Spinal cord (tissue), 10 donors: Measurements from ENCODE around the gene VWF. TPM values are rescaled to one million over a fixed set of nuclear protein-coding genes. Genes with fewer than 3 reads are reported as not detected.

Experiments used
- DNase-seq, 6 donors: peaks; one replicate each; pipeline versions ENCODE4 v3.0.0 to v3.0.0-alpha.2; 2013 to 2015; ENCODE audit warnings: low spot score in 6 of 6, low read depth in 4 of 6
- H3K27ac ChIP-seq: one replicate; pipeline ENCODE4 v1.5.1; 2013; ENCODE audit warnings: low read depth, low read length, control low read depth
- H3K27me3 ChIP-seq: one replicate; pipeline ENCODE4 v1.6.1; 2013; ENCODE audit warnings: low read length; ENCODE audit not compliant: control insufficient read depth, insufficient read depth
- H3K36me3 ChIP-seq: one replicate; pipeline ENCODE4 v1.6.1; 2013; ENCODE audit warnings: low read length; ENCODE audit not compliant: control insufficient read depth, insufficient read depth
- H3K4me1 ChIP-seq: one replicate; pipeline ENCODE4 v1.6.1; 2013; ENCODE audit warnings: low read length; ENCODE audit not compliant: control insufficient read depth, insufficient read depth
- H3K4me3 ChIP-seq: one replicate; pipeline ENCODE4 v1.5.1; 2013; ENCODE audit warnings: low read depth, low read length, control low read depth
- H3K9me3 ChIP-seq: one replicate; pipeline ENCODE4 v1.6.1; 2013; ENCODE audit warnings: low read length; ENCODE audit not compliant: control insufficient read depth, insufficient read depth
- WGBS: methylation state at CpG from one replicate; pipeline ENCODE4 v1.1.5; 2013; ENCODE audit warnings: missing lambda C conversion rate; ENCODE audit not compliant: insufficient coverage; 5-methylcytosine and 5-hydroxymethylcytosine counted together
- polyA plus RNA-seq, 2 donors: library from polyadenylated mRNA; unstranded; fragments of 120-200 nt; gene quantifications; one replicate each; pipeline ENCODE4 v1.2.1, GENCODE V29; 2013; ENCODE audit not compliant: insufficient read length in 2 of 2
- total RNA-seq, 2 donors: library from RNA; depleted of rRNA in 1 of 2; stranded (reverse); fragments of 120-200 nt in 1 of 2; fragments of >200 nt in 1 of 2; gene quantifications; one replicate each; pipeline versions ENCODE4 v1.2.3 to v1.2.4, GENCODE V29; 2013 to 2014
- donor health status: healthy.

Gene VWF
- total and polyA plus RNA-seq, 4 donors, result 34.3 to 76.6 (median 37.5) TPM

DNA sequence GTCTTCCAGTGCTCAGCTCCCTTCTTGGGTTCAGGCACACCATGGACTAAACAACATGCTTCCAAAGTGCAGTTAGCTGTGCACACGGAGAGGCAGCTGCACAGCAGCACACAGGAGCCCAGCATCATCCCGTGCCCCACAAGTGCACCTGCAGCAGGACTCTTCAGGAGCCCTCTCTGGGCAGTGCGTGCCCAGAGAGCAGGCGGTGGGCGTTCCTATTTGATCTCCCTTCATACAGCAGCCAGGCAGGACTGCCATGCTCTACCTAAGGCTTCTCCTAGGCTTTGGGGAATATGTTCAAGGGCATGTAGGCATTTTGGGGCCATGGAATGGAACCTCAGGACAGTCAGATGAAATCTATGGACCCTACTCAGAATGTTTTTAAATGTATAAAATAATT is 214.9 kb downstream of the VWF start:
- 79% methylated on average over 4 of the region's 5 CpGs for WGBS
- H3K27me3 ChIP-seq, result no peaks in the 10 kb centered on the region

DNA sequence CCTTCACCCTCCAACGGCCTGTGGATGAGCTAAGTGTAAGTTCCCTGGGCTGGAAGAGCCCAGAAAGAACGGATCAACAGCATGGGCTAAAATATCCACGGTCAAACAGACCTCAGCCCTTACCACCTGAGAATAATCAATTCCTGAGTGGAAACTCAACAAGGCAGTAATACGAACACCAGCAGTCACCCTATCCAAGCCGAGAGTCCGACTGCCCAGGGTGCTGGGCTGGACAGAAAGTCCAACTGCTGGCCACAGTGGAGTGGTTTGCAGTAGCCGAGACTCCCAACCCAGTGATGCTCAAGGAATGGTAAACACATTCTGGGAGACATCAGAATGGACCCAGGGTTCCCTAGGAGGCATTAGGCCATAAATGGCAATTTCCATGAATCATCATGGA is 216.2 kb downstream of the VWF start:
- Histone ChIP-seq H3K4me1 (peaks cover 9% of the 10 kb centered on the region), H3K9me3 (no peaks in the 10 kb centered on the region), H3K36me3 (no peaks in the 10 kb centered on the region), H3K4me3 (no peak overlapping the region), H3K27ac (no peak overlapping the region), H3K27me3 (no peaks in the 10 kb centered on the region)
- DNase-seq, result no peak
- WGBS, result 97% methylated on average over 7 of the region's 7 CpGs

More for the DNA sequence above, 214.9 kb downstream of the VWF start:
- Histone ChIP-seq H3K4me3 (no peak overlapping the region), H3K9me3 (no peaks in the 10 kb centered on the region), H3K27ac (no peak overlapping the region), H3K36me3 (no peaks in the 10 kb centered on the region), H3K4me1 (peaks cover 20% of the 10 kb centered on the region)
- DNase-seq, result no peak

DNA sequence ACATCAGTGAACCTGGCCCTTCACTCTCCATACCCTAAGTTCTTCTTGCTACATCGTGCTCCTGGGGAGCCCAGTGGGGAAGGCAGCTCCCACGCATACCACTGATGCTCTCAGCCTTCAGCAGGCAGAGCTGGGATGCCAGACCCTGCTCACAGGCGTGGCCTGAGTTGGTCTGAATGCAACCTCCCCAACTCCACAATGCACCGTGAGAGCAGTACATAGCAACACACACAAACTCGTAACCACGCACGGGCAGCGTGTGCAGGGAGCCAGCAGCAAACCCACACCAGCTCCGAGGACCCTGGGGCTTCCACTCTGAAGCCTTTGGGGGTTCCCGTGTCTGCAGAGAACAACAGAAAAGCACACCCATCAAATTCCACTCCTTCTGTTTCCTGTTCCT is 216.7 kb downstream of the VWF start:
- no peak for DNase-seq
- WGBS, result 78% methylated on average over 8 of the region's 10 CpGs
- Histone ChIP-seq H3K27ac (no peak overlapping the region), H3K4me1 (peaks cover 5% of the 10 kb centered on the region), H3K27me3 (no peaks in the 10 kb centered on the region), H3K36me3 (no peaks in the 10 kb centered on the region), H3K4me3 (no peak overlapping the region), H3K9me3 (no peaks in the 10 kb centered on the region)

DNA sequence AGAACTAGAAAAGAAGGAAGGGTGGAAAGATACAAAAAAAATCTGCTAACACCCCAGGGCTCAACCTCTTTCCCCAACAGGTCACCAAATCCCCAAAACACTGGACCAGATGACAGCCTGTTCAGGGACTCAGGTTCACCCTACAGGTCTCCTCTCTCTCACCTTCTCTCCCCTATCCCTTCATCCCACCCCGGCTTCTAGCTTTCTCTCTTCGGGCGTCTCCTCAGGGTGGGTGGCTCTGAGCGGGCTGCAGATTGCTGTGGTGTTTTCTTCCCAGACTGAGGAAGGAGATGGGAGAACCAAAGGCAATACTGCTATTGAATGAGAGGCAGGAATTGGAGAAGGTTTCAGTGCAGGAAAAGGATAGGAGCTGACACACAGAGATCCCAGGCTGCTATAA is 218.7 kb downstream of the VWF start:
- Histone ChIP-seq H3K4me3 (no peak overlapping the region), H3K27ac (no peak overlapping the region), H3K27me3 (no peaks in the 10 kb centered on the region), H3K4me1 (peaks cover 3% of the 10 kb centered on the region), H3K9me3 (no peaks in the 10 kb centered on the region), H3K36me3 (no peaks in the 10 kb centered on the region)
- DNase-seq, result no peak
- WGBS, result 100% methylated on average over 1 of the region's 4 CpGs

DNA sequence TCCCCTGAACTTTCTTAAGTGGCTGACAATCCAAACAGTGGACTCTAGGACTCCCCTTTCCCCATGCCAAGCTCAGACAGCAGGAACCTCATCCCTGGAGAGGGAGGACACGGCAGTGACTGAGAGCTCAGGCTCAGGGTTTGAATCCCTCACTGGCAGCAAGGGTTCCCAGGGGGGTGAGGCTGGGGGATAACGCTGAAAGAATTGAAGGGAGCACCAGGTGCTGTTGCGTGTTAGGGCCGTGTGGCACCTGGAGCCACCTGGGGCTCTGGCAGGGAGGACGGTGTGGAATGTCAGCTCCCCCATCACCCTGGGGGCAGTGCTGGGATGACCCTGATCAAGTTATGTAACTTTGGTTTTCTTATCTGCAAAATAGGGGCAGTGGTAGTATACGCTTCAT is 219.5 kb downstream of the VWF start:
- H3K9me3 ChIP-seq, result no peaks in the 10 kb centered on the region
- H3K27me3 ChIP-seq, result no peaks in the 10 kb centered on the region
- peaks cover 6% of the 10 kb centered on the region for H3K4me1 ChIP-seq
- 86% methylated on average over 4 of the region's 6 CpGs for WGBS
- no peak overlapping the region for H3K27ac ChIP-seq
- no peak overlapping the region for H3K4me3 ChIP-seq
- H3K36me3 ChIP-seq, result no peaks in the 10 kb centered on the region
- no peak for DNase-seq

DNA sequence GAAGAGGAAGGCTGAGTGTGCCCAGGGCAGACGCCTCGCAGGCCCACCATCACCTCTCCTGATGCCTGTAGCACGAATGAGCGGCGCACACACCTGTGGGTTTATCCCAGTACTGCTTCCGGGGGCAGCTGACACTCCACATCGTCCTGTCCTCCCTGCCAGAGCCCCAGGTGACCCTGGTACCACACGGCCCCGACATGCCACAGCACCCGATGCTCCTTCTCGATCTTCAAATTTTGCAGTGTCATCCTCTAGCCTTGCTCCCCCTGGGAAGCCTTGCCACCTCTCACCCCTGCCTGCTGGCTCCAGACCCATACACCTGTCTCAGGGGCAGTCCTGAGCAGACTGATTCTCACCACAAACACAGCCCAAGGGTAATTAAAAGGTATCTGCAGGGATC is 220.0 kb downstream of the VWF start:
- H3K27ac ChIP-seq, result no peak overlapping the region
- no peaks in the 10 kb centered on the region for H3K36me3 ChIP-seq
- no peak overlapping the region for H3K4me3 ChIP-seq
- no peaks in the 10 kb centered on the region for H3K27me3 ChIP-seq
- 86% methylated on average over 11 of the region's 11 CpGs for WGBS
- no peak for DNase-seq
- peaks cover 6% of the 10 kb centered on the region for H3K4me1 ChIP-seq
- no peaks in the 10 kb centered on the region for H3K9me3 ChIP-seq

DNA sequence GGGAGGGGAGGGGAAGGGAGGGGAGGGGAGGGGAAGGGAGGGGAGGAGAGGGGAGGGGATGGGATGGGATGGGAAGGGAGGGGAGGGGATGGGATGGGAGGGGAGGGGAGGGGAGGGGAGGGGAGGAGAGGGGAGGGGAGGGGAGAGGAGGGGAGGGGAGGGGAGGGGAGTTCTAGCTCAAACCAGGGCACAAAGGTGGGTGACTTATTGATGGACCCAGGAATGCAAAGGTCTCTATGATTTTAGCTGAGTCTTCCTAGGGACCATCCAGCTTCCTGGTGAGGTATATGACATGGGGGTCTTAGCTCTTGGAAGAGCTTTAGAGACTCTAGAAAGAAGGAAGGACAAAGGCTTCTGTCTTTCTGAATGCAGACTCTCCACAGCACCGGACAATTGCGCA is 221.7 kb downstream of the VWF start:
- Histone ChIP-seq H3K27me3 (no peaks in the 10 kb centered on the region), H3K4me1 (peaks cover 6% of the 10 kb centered on the region), H3K36me3 (no peaks in the 10 kb centered on the region), H3K27ac (no peak overlapping the region), H3K4me3 (no peak overlapping the region), H3K9me3 (no peaks in the 10 kb centered on the region)
- DNase-seq, result no peak
- WGBS, result 100% methylated on average over 2 of the region's 2 CpGs

DNA sequence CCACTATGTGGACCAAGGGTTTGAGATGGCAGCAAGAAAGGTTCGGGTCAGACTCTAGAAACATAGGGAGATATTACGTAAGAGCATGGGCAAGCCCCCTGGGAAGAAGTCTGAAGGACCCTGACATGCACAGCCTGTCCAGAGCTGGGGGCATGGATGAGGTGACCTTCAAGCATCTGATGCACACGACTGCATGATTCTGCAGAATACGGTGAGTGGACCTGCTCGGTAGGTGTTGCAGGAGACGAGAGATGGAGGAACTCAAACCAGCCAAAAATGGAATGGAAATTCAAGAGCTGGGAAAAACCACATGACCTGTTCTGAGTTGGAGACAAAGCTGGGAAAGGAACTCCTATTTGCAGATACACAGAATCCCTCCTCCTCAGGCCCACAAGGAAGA is 223.1 kb downstream of the VWF start:
- H3K27ac ChIP-seq, result no peak overlapping the region
- H3K4me3 ChIP-seq, result no peak overlapping the region
- DNase-seq, result no peak
- 91% methylated on average over 6 of the region's 6 CpGs for WGBS
- no peaks in the 10 kb centered on the region for H3K9me3 ChIP-seq
- H3K36me3 ChIP-seq, result no peaks in the 10 kb centered on the region
- H3K27me3 ChIP-seq, result no peaks in the 10 kb centered on the region
- peaks cover 6% of the 10 kb centered on the region for H3K4me1 ChIP-seq

DNA sequence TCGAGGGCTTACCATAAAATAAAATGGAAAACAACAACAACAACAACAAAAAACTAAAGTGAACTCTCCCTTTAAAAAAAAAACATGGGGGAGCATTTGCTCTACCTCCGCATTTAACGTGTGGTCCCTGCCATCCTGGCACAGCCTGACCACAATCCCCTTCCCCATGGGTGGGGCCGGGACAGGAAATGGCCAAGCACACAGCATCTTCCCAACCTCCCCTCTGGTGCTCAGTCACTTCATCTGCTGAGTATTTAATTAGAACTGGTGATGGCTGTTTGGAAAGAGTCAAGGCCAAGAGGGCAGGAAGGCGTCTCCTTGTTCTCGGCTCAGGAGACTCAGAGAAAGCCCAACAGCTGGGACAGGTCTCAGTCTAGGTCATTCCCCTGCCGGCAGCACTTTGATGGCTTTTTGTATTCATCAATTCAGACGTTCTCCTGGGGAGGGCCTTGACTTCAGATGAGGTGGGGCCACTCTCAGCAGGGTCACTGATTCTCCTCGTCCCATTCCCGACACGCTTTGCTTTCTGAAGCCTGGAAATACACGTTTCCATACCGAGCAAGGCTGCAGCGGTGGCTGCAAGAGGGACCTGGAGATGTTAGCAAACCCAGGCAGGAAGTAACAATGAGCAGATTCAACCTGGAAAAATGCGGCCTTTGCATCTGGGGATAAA is 223.8 kb downstream of the VWF start:
- peaks cover 6% of the 10 kb centered on the region for H3K4me1 ChIP-seq
- H3K36me3 ChIP-seq, result no peaks in the 10 kb centered on the region
- no peaks in the 10 kb centered on the region for H3K9me3 ChIP-seq
- no peak overlapping the region for H3K4me3 ChIP-seq
- 57% methylated on average over 10 of the region's 15 CpGs for WGBS
- peak in 1 of 6 donors; percentile 20 for DNase-seq
- no peaks in the 10 kb centered on the region for H3K27me3 ChIP-seq
- H3K27ac ChIP-seq, result no peak overlapping the region

DNA sequence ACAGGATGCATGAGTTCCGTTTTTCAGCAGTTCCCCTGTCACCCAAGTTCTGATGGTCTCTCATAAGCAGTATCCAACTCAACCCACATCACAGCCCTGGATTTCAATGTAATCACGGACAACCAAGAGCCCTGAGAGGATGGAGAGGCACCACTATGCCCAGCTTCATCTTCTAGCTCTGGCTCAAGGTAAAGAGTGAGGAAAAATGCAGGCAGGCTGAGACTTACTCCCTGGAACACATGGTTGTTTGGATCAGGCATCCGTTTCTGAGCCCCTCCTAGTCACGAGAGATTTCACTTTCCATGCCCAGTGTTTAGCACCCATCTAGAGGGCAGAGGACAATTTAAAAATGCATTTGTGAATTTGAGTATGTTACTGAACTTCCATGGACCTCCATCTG is 224.4 kb downstream of the VWF start:
- Histone ChIP-seq H3K4me3 (no peak overlapping the region), H3K36me3 (no peaks in the 10 kb centered on the region)
- DNase-seq, result no peak

More for the DNA sequence above, 224.4 kb downstream of the VWF start:
- Histone ChIP-seq H3K27me3 (no peaks in the 10 kb centered on the region), H3K27ac (no peak overlapping the region), H3K4me1 (peaks cover 6% of the 10 kb centered on the region), H3K9me3 (no peaks in the 10 kb centered on the region)
- 92% methylated on average over 2 of the region's 4 CpGs for WGBS
